HG03097 (cell line): ENCODE results near the gene ACAP1.
A peak's percentile ranks its signal among the peaks of the same experiment; 100 is the strongest.

ENCODE experiments used
- ATAC-seq: cut with Tn5 transposase; IDR thresholded peaks from one replicate; pipeline ENCODE4 v1.9.1; 2021; ENCODE audit not compliant: unreplicated experiment, low FRiP score

The ACAP1 gene

GRCh38 chr17:7336240-7337175, at the start of gene ACAP1:
Gene ACAP1, plus strand, starts transcription at chr17:7336529. Its CDS starts 206 bp downstream, at chr17:7336735.
- no peak for ATAC-seq

GRCh38 chr17:7289256-7290032, 46.9 kb upstream of the ACAP1 start:
- no peak for ATAC-seq

- ATAC-seq: no peak
Measured at GRCh38 chr17:7290166-7290565, 46.2 kb upstream of the ACAP1 start.

GRCh38 chr17:7290685-7291084, 45.6 kb upstream of the ACAP1 start:
- ATAC-seq: no peak

GRCh38 chr17:7292194-7292593, 44.1 kb upstream of the ACAP1 start:
- no peak for ATAC-seq

GRCh38 chr17:7292729-7293128, 43.6 kb upstream of the ACAP1 start:
- ATAC-seq: no peak

GRCh38 chr17:7293159-7293558, 43.2 kb upstream of the ACAP1 start:
- ATAC-seq: no peak

- ATAC-seq: no peak
Measured at GRCh38 chr17:7293816-7294613, 42.3 kb upstream of the ACAP1 start.

GRCh38 chr17:7294614-7295153, 41.6 kb upstream of the ACAP1 start, which contains the start of gene YBX2:
Gene YBX2, minus strand, starts transcription at chr17:7294639. Its CDS starts 139 bp downstream, at chr17:7294500.
- peak; percentile 36 for ATAC-seq

GRCh38 chr17:7295230-7296180, 40.8 kb upstream of the ACAP1 start:
- no peak for ATAC-seq

GRCh38 chr17:7296189-7296861, 40.0 kb upstream of the ACAP1 start:
- no peak for ATAC-seq

GRCh38 chr17:7304179-7304578, 32.1 kb upstream of the ACAP1 start:
- no peak for ATAC-seq

GRCh38 chr17:7306911-7307685, 29.2 kb upstream of the ACAP1 start, which contains the start of gene EIF5A:
Gene EIF5A, plus strand, starts transcription at chr17:7307628. Its CDS starts 2,008 bp downstream, at chr17:7309636.
- peak; percentile 67 for ATAC-seq

GRCh38 chr17:7307686-7308624, 28.4 kb upstream of the ACAP1 start:
- ATAC-seq: peak; percentile 1

GRCh38 chr17:7308625-7309433, 27.5 kb upstream of the ACAP1 start:
- no peak for ATAC-seq

GRCh38 chr17:7309628-7310027, 26.7 kb upstream of the ACAP1 start:
- no peak for ATAC-seq
